Stimulated activated naive CD8-positive, alpha-beta T cell treated with anti-CD3 and anti-CD28 coated beads, Interleukin-15, amount 100 ng/mL, for 72 hours (primary cell): ENCODE data around the gene NUDT8.
"Not testable (repeated sequence)": the region's sequence is repeated elsewhere in the genome, so short reads cannot be mapped to it uniquely, and the experiment has no call there.

Experiments
- ATAC-seq: fragments of 150-1000 bp; cut with Tn5 transposase; 2 replicates; pipeline ENCODE4 v1.10.0; 2021; ENCODE audit warnings: mild to moderate bottlenecking, moderate library complexity
- DNase-seq, 2 donors: peaks; one replicate each; pipeline ENCODE4 v3.0.0; 2021 to 2022
- H3K27ac Mint-ChIP-seq, 2 donors: one replicate each; pipeline ENCODE4 v1.8.0; 2022; ENCODE audit warnings: mild to moderate bottlenecking in 2 of 2, mixed read lengths in 2 of 2, moderate library complexity in 2 of 2
- H3K27me3 Mint-ChIP-seq: one replicate; pipeline ENCODE4 v1.8.0; 2022; ENCODE audit warnings: mixed read lengths
- H3K4me1 Mint-ChIP-seq: one replicate; pipeline ENCODE4 v1.8.0; 2022; ENCODE audit warnings: mild to moderate bottlenecking, mixed read lengths
- H3K4me3 Mint-ChIP-seq, 2 donors: one replicate each; pipeline ENCODE4 v1.8.0; 2022; ENCODE audit warnings: mild to moderate bottlenecking in 2 of 2, mixed read lengths in 2 of 2, moderate library complexity in 1 of 2
- H3K9me3 Mint-ChIP-seq, 2 donors: one replicate each; pipeline ENCODE4 v1.8.0; 2022; ENCODE audit warnings: mixed read lengths in 2 of 2

NUDT8 gene

DNA sequence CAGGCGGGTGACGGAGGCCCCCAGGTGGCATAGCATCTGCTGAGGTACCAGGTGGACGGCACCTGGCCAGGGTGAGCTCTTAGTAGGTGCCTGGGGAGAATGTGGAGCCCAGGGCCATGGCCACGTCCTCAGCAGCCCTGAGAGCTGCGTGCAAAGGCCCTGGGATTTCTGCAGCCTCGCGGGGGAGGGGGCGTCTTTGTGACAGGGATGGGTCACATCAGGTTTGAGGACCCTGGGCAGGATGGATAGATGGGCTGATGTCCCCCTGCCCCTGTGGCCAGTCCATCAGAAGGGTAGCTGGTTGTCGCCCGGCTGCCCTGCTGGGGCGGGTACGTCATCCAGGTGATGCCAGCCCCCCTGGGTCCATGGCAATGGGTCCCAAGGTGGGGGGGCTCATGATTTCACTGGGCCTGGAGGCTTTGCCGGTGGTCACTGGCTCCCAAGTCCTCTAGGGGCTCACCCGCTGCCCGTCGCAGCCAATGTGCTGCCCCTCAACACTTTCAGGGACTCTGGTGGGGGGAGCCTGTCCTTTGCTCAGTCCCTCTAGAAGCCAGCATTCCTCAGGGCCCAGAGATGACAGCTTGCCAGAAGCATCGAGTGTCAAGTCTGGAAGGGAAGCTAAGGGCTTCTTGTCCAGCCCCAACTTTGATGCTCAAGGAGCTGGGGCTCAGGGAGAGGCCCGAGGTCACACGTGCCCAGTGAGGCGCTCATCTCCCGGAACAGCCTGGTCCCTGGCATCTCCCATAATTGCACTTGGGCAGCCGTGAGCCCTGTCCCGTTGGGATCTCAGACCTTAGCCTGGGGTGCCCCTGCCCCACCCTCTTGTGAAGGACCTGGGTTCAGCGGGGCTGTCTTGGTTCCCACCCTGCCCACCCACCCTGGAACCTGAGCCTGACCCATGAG is 9.0 kb upstream of the NUDT8 start:
- peaks cover 7% of the 10 kb centered on the region for H3K4me1 Mint-ChIP-seq
- ATAC-seq: no peak
- no peak for DNase-seq
- no peaks in the 10 kb centered on the region for H3K27me3 Mint-ChIP-seq
- H3K4me3 Mint-ChIP-seq: no peak overlapping the region
- peak overlapping the region in 1 of 2 donors; percentile 9 for H3K27ac Mint-ChIP-seq
- no peaks in the 10 kb centered on the region for H3K9me3 Mint-ChIP-seq

DNA sequence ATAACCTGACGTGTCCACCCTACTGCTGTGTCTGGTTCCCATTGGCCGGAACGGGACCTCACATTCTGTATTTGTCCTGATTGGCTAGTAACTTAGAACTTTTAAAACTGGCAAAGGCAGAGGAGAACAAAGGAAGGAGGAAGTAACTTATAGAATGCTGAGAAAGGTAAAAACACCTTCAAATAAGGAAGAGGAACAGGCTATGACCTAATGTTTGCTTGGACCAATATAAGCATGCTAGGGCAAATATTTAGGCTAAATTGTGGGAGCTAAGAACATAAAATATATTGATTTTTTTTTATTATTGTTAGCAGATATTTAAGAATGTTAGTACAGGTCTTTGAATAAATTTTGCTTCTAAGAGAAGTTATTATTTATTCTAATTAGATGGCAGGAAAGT is 7.7 kb upstream of the NUDT8 start:
- not testable (repeated sequence) for H3K27me3 Mint-ChIP-seq, H3K9me3 Mint-ChIP-seq, H3K4me3 Mint-ChIP-seq, ATAC-seq, H3K4me1 Mint-ChIP-seq, DNase-seq, H3K27ac Mint-ChIP-seq

DNA sequence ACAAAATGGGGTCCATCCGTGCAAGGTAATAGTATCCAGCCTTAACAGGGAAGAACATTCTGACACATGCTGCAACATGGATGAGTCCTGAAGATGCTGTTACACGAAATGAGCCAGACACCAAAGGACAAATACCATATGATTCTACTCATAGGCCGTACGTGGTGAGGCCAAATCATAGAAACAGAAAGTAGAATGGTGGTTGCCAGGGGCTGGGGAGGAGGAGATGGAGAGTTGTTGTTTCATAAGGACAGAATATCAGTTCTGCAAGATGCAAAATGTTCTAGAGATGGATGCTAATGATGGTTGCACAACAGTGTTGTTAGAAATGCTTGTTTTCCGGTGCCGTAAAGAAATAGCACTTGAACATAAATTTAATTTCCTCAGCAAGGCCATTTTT is 7.2 kb upstream of the NUDT8 start:
- Mint-ChIP-seq H3K27ac (no peak overlapping the region), H3K9me3 (no peaks in the 10 kb centered on the region), H3K4me1 (peaks cover 9% of the 10 kb centered on the region), H3K4me3 (no peak overlapping the region), H3K27me3 (no peaks in the 10 kb centered on the region)
- DNase-seq (no peak), ATAC-seq (no peak)

- Mint-ChIP-seq H3K9me3 (no peaks in the 10 kb centered on the region), H3K27me3 (no peaks in the 10 kb centered on the region), H3K4me1 (peaks cover 22% of the 10 kb centered on the region), H3K4me3 (no peak overlapping the region), H3K27ac (no peak overlapping the region)
- no peak for ATAC-seq
- DNase-seq: no peak
Observed at GRCh38 chr11:67635231-67635521, 5.4 kb upstream of the NUDT8 start.

DNA sequence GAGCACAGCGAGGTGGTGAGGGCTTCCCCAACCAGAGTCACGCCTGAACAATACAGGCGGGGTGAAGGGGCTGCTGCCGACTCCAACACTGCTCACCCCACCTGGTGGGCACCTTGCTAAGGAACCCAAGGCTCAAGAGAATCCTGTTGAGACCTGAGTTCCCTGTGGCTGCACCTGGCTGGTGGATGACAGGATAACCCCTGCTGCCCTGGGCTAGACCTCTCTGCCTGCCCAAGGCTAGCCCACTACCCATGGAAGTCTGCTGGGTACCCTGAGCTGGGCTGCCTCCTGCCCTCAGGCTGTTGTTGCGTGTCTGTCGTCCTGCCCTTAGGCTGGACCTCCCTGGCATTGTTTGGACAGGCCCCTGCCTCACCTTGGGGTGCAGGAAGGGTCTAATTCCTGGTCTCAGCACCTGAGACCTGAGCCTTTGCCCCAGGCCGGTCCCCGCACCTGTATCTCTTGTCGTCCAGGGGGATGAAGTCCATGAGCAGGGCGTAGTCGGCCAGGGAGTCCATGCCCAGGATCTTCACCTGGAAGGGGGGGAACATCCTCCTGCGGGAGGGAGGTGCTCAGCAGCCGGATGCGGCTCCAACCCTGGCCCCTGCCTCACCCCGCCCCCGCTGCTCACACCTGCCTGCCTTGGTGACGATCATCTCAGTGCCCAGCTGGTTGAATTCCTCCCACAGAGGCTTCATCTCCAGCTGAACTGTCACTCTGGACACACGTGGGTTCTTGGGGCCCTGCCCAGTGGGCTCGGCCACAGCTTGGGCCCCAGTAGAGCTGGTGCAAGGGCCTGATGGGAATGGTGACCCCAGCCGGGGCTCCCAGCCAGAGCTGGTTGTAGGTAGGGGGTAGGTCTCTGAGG is 4.9 kb upstream of the NUDT8 start:
- DNase-seq: no peak
- no peak for ATAC-seq
- Mint-ChIP-seq H3K27ac (no peak overlapping the region), H3K4me1 (peaks cover 22% of the 10 kb centered on the region), H3K9me3 (no peaks in the 10 kb centered on the region), H3K4me3 (no peak overlapping the region), H3K27me3 (no peaks in the 10 kb centered on the region)

GRCh38 chr11:67633758-67634365 is 4.1 kb upstream of the NUDT8 start:
- no peak overlapping the region for H3K4me3 Mint-ChIP-seq
- H3K27ac Mint-ChIP-seq: no peak overlapping the region
- no peaks in the 10 kb centered on the region for H3K9me3 Mint-ChIP-seq
- no peak for DNase-seq
- no peak for ATAC-seq
- H3K4me1 Mint-ChIP-seq: peaks cover 25% of the 10 kb centered on the region
- no peaks in the 10 kb centered on the region for H3K27me3 Mint-ChIP-seq

- H3K4me3 Mint-ChIP-seq: no peak overlapping the region
- ATAC-seq: no peak
Observed at GRCh38 chr11:67632982-67633755, 3.4 kb upstream of the NUDT8 start.

DNA sequence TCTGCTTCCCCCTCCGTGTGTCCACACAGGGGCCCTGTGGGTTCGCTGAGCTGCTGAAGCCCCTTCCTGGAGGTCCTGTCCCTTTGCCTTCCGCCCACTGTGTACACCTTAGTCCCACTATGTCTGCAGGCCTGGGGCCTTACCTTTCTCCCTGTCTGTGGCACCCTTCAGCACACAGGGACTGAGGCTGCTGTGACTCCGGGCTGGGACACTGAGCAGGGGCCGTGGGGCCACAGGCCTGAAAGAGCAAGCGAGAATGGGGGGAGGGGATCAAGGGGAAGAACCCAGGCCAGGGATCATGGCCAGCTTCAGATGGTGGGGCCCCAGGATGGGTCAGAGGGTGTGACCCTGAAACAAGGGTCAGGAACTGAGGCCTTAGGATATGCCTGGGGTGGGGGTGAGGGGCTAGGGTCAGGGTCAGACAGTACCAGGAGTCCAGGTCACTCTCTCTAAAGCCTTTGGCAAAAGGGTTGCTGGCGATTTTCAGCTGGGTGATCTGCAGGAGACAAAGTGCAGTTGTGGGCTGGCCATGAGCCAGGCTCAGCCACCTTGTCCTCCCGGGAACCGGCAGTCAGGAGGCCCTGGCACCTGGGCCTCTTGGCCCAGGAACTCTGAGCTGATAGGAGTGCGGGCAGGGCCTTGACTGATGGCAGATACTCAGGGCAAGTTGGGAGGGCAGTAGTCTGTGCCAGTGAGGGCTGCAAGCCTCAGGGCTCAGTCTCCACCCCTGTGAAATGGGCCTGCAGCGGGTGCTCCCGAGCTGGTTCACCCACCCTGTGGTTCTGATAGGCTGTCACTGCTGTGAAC is 2.6 kb upstream of the NUDT8 start:
- H3K4me3 Mint-ChIP-seq: peak overlapping the region; percentile 51 to 62
- H3K4me1 Mint-ChIP-seq: peaks cover 40% of the 10 kb centered on the region
- DNase-seq: no peak
- no peak for ATAC-seq
- H3K27ac Mint-ChIP-seq: peak overlapping the region in 1 of 2 donors; percentile 89
- H3K9me3 Mint-ChIP-seq: no peaks in the 10 kb centered on the region
- no peaks in the 10 kb centered on the region for H3K27me3 Mint-ChIP-seq

More at GRCh38 chr11:67632982-67633755, 3.4 kb upstream of the NUDT8 start:
- Mint-ChIP-seq H3K9me3 (no peaks in the 10 kb centered on the region), H3K4me1 (peaks cover 32% of the 10 kb centered on the region), H3K27ac (peak overlapping the region; percentile 33 to 89), H3K27me3 (no peaks in the 10 kb centered on the region)
- DNase-seq: no peak

GRCh38 chr11:67631853-67632174 is 2.1 kb upstream of the NUDT8 start:
- Mint-ChIP-seq H3K4me3 (peak overlapping the region; percentile 51 to 62), H3K27ac (no peak overlapping the region), H3K9me3 (no peaks in the 10 kb centered on the region), H3K27me3 (no peaks in the 10 kb centered on the region), H3K4me1 (peaks cover 40% of the 10 kb centered on the region)
- ATAC-seq (no peak), DNase-seq (no peak)

GRCh38 chr11:67631411-67631810 is 1.7 kb upstream of the NUDT8 start:
- Mint-ChIP-seq H3K27ac (no peak overlapping the region), H3K4me3 (peak overlapping the region in 1 of 2 donors; percentile 88), H3K4me1 (peaks cover 42% of the 10 kb centered on the region), H3K27me3 (no peaks in the 10 kb centered on the region), H3K9me3 (no peaks in the 10 kb centered on the region)
- ATAC-seq (no peak), DNase-seq (no peak)

DNA sequence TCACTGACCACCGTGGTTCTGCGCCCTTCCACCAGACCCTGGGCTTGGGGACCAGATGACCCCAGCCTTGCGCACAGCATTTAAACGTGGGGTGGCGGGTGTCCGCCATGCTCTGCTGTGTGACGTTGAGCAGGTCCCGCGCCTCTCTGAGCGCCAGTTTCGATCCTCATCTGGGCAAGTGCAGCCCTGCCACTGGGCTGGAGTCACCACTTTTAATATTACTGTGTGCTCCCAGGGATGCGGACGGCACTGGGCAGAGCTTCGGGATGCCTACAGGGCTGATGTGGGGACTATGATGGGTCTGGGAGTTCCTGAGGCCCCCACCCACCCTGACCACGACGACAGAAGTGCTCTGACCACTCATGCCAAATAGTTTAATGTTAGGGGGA is 1.2 kb upstream of the NUDT8 start:
- H3K9me3 Mint-ChIP-seq: no peaks in the 10 kb centered on the region
- H3K27me3 Mint-ChIP-seq: no peaks in the 10 kb centered on the region
- H3K4me1 Mint-ChIP-seq: peaks cover 42% of the 10 kb centered on the region
- peak overlapping the region in 1 of 2 donors; percentile 82 for H3K27ac Mint-ChIP-seq
- peak overlapping the region; percentile 88 for H3K4me3 Mint-ChIP-seq
- no peak for ATAC-seq
- no peak for DNase-seq

GRCh38 chr11:67630228-67630942 is 648 bp upstream of the NUDT8 start:
- Mint-ChIP-seq H3K4me1 (peaks cover 42% of the 10 kb centered on the region), H3K27ac (peak overlapping the region in 1 of 2 donors; percentile 82), H3K27me3 (no peaks in the 10 kb centered on the region), H3K9me3 (no peaks in the 10 kb centered on the region), H3K4me3 (peak overlapping the region; percentile 88)
- ATAC-seq (peak; percentile 79), DNase-seq (peak; percentile 97)

- Mint-ChIP-seq H3K27ac (peak overlapping the region; percentile 62 to 78), H3K27me3 (no peaks in the 10 kb centered on the region), H3K9me3 (no peaks in the 10 kb centered on the region), H3K4me1 (peaks cover 42% of the 10 kb centered on the region), H3K4me3 (peak overlapping the region; percentile 81 to 88)
- DNase-seq (peak in 1 of 2 donors; percentile 39), ATAC-seq (no peak)
Observed at GRCh38 chr11:67628710-67629385, 889 bp downstream of the NUDT8 start.
